ENCODE measurements around the gene PAX5.

GRCh38 chr9:37038943-37039464 is 4.9 kb upstream of the PAX5 start:
- TF ChIP-seq, protein P1, sequence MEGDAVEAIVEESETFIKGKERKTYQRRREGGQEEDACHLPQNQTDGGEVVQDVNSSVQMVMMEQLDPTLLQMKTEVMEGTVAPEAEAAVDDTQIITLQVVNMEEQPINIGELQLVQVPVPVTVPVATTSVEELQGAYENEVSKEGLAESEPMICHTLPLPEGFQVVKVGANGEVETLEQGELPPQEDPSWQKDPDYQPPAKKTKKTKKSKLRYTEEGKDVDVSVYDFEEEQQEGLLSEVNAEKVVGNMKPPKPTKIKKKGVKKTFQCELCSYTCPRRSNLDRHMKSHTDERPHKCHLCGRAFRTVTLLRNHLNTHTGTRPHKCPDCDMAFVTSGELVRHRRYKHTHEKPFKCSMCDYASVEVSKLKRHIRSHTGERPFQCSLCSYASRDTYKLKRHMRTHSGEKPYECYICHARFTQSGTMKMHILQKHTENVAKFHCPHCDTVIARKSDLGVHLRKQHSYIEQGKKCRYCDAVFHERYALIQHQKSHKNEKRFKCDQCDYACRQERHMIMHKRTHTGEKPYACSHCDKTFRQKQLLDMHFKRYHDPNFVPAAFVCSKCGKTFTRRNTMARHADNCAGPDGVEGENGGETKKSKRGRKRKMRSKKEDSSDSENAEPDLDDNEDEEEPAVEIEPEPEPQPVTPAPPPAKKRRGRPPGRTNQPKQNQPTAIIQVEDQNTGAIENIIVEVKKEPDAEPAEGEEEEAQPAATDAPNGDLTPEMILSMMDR (IDR thresholded peaks at IDR 0.05) = no peak
- TF ChIP-seq POLR2AphosphoS5 (IDR thresholded peaks at IDR 0.05) (no peak), POLR2A (IDR thresholded peaks at IDR 0.05) (no peak)

Data from breast epithelium (tissue), 3 donors.